22Rv1 (cell line): ENCODE measurements around the gene CRX.

Experiments
- H3K27ac ChIP-seq: fragments of 450-650 bp; 2 replicates; pipeline ENCODE4 v1.5.1; 2017
- CTCF ChIP-seq: fragments of 450-650 bp; IDR thresholded peaks from 2 replicates; pipeline ENCODE4 v1.5.1; 2017; ENCODE audit warnings: mild to moderate bottlenecking
- ZFX ChIP-seq: fragments of 450-650 bp; IDR thresholded peaks from 2 replicates; pipeline ENCODE4 v1.6.1; 2017; ENCODE audit warnings: antibody characterized with exemption, borderline replicate concordance

Gene CRX

GRCh38 chr19:47836038-47836437 is 14.3 kb downstream of the CRX start:
- TF ChIP-seq ZFX (no peak), CTCF (no peak)
- no peak overlapping the region for H3K27ac ChIP-seq

- TF ChIP-seq CTCF, result no peak
- no peak for TF ChIP-seq ZFX
- H3K27ac ChIP-seq, result no peak overlapping the region
These were observed 17.7 kb downstream of the CRX start for GRCh38 chr19:47839411-47839810.

- TF ChIP-seq CTCF (no peak), ZFX (no peak)
- H3K27ac ChIP-seq, result no peak overlapping the region
These were observed 18.2 kb downstream of the CRX start for GRCh38 chr19:47839913-47840312.

- TF ChIP-seq ZFX (no peak), CTCF (no peak)
- no peak overlapping the region for H3K27ac ChIP-seq
These were observed 21.2 kb downstream of the CRX start for GRCh38 chr19:47842941-47843340.

GRCh38 chr19:47848425-47848822 is 26.7 kb downstream of the CRX start:
- no peak overlapping the region for H3K27ac ChIP-seq
- TF ChIP-seq CTCF, result no peak
- no peak for TF ChIP-seq ZFX

- H3K27ac ChIP-seq, result no peak overlapping the region
- TF ChIP-seq ZFX, result no peak
- peak; percentile 79 for TF ChIP-seq CTCF
These were observed 27.2 kb downstream of the CRX start for GRCh38 chr19:47848823-47849473.

GRCh38 chr19:47853003-47853402 is 31.3 kb downstream of the CRX start:
- H3K27ac ChIP-seq, result no peak overlapping the region
- TF ChIP-seq ZFX (no peak), CTCF (no peak)
